ENCODE results near the gene WDR93. TPM values are rescaled to one million over a fixed set of nuclear protein-coding genes. Genes with fewer than 3 reads are reported as not detected.
"Not testable (repeated sequence)": the region's sequence is repeated elsewhere in the genome, so short reads cannot be mapped to it uniquely, and the experiment has no call there.

The WDR93 gene
- total RNA-seq, 1 donor from 2014 or later = not detected

GRCh38 chr15:89785064-89785773 lies 94.6 kb downstream of the WDR93 start:
- intact Hi-C loops (cut with micrococcal nuclease) = no loop called here

- intact Hi-C loops (cut with micrococcal nuclease) = no loop called here
Measured at GRCh38 chr15:89785774-89786140, 95.1 kb downstream of the WDR93 start.

GRCh38 chr15:89787944-89788343 lies 97.3 kb downstream of the WDR93 start:
- intact Hi-C loops (cut with micrococcal nuclease) = no loop called here

GRCh38 chr15:89788585-89788984 lies 98.0 kb downstream of the WDR93 start:
- intact Hi-C loops (cut with micrococcal nuclease) = not testable (repeated sequence)

- intact Hi-C loops (cut with micrococcal nuclease) = no loop called here
Measured at GRCh38 chr15:89790206-89790605, 99.6 kb downstream of the WDR93 start.

GRCh38 chr15:89790661-89791060 lies 100.0 kb downstream of the WDR93 start:
- intact Hi-C loops (cut with micrococcal nuclease) = no loop called here

- intact Hi-C loops (cut with micrococcal nuclease) = no loop called here
Measured at GRCh38 chr15:89792106-89792805, 101.6 kb downstream of the WDR93 start.

Other genes starting within 250 kb of the WDR93 start
- gene RHCG, start 194.2 kb upstream of the WDR93 start, total RNA-seq = not detected in 2 replicates
- gene TICRR, start 115.3 kb upstream of the WDR93 start, total RNA-seq = 19.6 and 20.9 TPM in 2 replicates
- gene KIF7, start 35.3 kb upstream of the WDR93 start, total RNA-seq = 0.84 and 1.0 TPM in 2 replicates
- gene PLIN1, start 11.4 kb upstream of the WDR93 start, total RNA-seq = 0.07 TPM in 1 of 2 replicates, not detected in the other
- gene PEX11A, start 57 bp upstream of the WDR93 start, total RNA-seq = 0.75 and 0.93 TPM in 2 replicates
- 1.8 and 2.8 TPM in 2 replicates for gene MESP1, start 60.4 kb downstream of the WDR93 start, total RNA-seq
- not detected in 2 replicates for gene MESP2, start 85.5 kb downstream of the WDR93 start, total RNA-seq
- 12.0 and 12.3 TPM in 2 replicates for gene ANPEP, start 124.0 kb downstream of the WDR93 start, total RNA-seq
- 30.0 and 32.3 TPM in 2 replicates for gene AP3S2, start 203.2 kb downstream of the WDR93 start, total RNA-seq
- not detected in 2 replicates for gene ARPIN, start 222.1 kb downstream of the WDR93 start, total RNA-seq

All from T-helper 2 cell treated with Interferon-gamma antibody and Interleukin-4, amounts not matched to agents 100 ng/mL and 5 ng/mL, for 36 hours (primary cell).